ENCODE results near the gene PDGFD.

Gene PDGFD

GRCh38 chr11:104000798-104001197 is 163.1 kb downstream of the PDGFD start:
- DNase-seq (ENCODE audit: low read depth), result peak; percentile 19

- DNase-seq (ENCODE audit: low read depth), result no peak
These were observed 165.0 kb downstream of the PDGFD start for GRCh38 chr11:103998826-103999508.

GRCh38 chr11:103997082-103997481 is 166.9 kb downstream of the PDGFD start:
- no peak for DNase-seq (ENCODE audit: low read depth)

GRCh38 chr11:103995896-103996295 is 168.1 kb downstream of the PDGFD start:
- no peak for DNase-seq (ENCODE audit: low read depth)

- DNase-seq (ENCODE audit: low read depth), result no peak
These were observed 169.4 kb downstream of the PDGFD start for GRCh38 chr11:103994518-103994917.

- peak; percentile 16 for DNase-seq (ENCODE audit: low read depth)
These were observed 169.9 kb downstream of the PDGFD start for GRCh38 chr11:103994094-103994493.

GRCh38 chr11:103993507-103993906 is 170.4 kb downstream of the PDGFD start:
- no peak for DNase-seq (ENCODE audit: low read depth)

GRCh38 chr11:103988595-103988969 is 175.4 kb downstream of the PDGFD start:
- no peak for DNase-seq (ENCODE audit: low read depth)

- DNase-seq (ENCODE audit: low read depth), result no peak
These were observed 176.0 kb downstream of the PDGFD start for GRCh38 chr11:103987629-103988594.

GRCh38 chr11:103985041-103985440 is 178.9 kb downstream of the PDGFD start:
- DNase-seq (ENCODE audit: low read depth), result no peak

- DNase-seq (ENCODE audit: low read depth), result no peak
These were observed 183.8 kb downstream of the PDGFD start for GRCh38 chr11:103980108-103980507.

- DNase-seq (ENCODE audit: low read depth), result no peak
These were observed 185.0 kb downstream of the PDGFD start for GRCh38 chr11:103978616-103979595.

GRCh38 chr11:103972013-103972412 is 191.9 kb downstream of the PDGFD start:
- DNase-seq (ENCODE audit: low read depth), result no peak

GRCh38 chr11:103970701-103971249 is 193.2 kb downstream of the PDGFD start:
- no peak for DNase-seq (ENCODE audit: low read depth)

GRCh38 chr11:103968685-103969084 is 195.3 kb downstream of the PDGFD start:
- DNase-seq (ENCODE audit: low read depth), result no peak

- DNase-seq (ENCODE audit: low read depth), result no peak
These were observed 196.0 kb downstream of the PDGFD start for GRCh38 chr11:103967985-103968384.

- DNase-seq (ENCODE audit: low read depth), result no peak
These were observed 199.6 kb downstream of the PDGFD start for GRCh38 chr11:103964390-103964789.

- DNase-seq (ENCODE audit: low read depth), result peak; percentile 21
These were observed 200.3 kb downstream of the PDGFD start for GRCh38 chr11:103963648-103964047.

- peak; percentile 59 for DNase-seq (ENCODE audit: low read depth)
These were observed 202.9 kb downstream of the PDGFD start for GRCh38 chr11:103961010-103961409.

GRCh38 chr11:103960108-103960507 is 203.8 kb downstream of the PDGFD start:
- DNase-seq (ENCODE audit: low read depth), result no peak

- DNase-seq (ENCODE audit: low read depth), result peak; percentile 81
These were observed 204.5 kb downstream of the PDGFD start for GRCh38 chr11:103959279-103959942.

Data from EH (cell line).